Measurements from ENCODE around the gene KLHDC7B. TPM values are rescaled to one million over a fixed set of nuclear protein-coding genes. Genes with fewer than 3 reads are reported as not detected.

Gene KLHDC7B
- total RNA-seq, 1 experiment from 2014 or later = not detected

GRCh38 chr22:50585238-50585637 lies 39.5 kb downstream of the KLHDC7B start:
- peaks cover 11% of the 10 kb centered on the region for H3K27me3 ChIP-seq

GRCh38 chr22:50585781-50586180 lies 40.1 kb downstream of the KLHDC7B start:
- no peaks in the 10 kb centered on the region for H3K36me3 ChIP-seq
- no peak for DNase-seq
- no peaks in the 10 kb centered on the region for H3K9me3 ChIP-seq
- peaks cover 15% of the 10 kb centered on the region for H3K27me3 ChIP-seq
- H3K4me3 ChIP-seq = no peak overlapping the region

More at GRCh38 chr22:50585238-50585637, 39.5 kb downstream of the KLHDC7B start:
- Histone ChIP-seq H3K9me3 (no peaks in the 10 kb centered on the region), H3K4me3 (no peak overlapping the region), H3K36me3 (0 out of 2 replicates have a peak, but pooled peaks cover 3% of the 10 kb centered on the region)
- DNase-seq = no peak

- H3K4me3 ChIP-seq = no peak overlapping the region
- no peak for DNase-seq
- H3K27me3 ChIP-seq = peaks cover 18% of the 10 kb centered on the region
- H3K9me3 ChIP-seq = no peaks in the 10 kb centered on the region
- no peaks in the 10 kb centered on the region for H3K36me3 ChIP-seq
These were observed 40.7 kb downstream of the KLHDC7B start for GRCh38 chr22:50586416-50586815.

GRCh38 chr22:50587407-50587806 lies 41.7 kb downstream of the KLHDC7B start:
- Histone ChIP-seq H3K36me3 (no peaks in the 10 kb centered on the region), H3K9me3 (no peaks in the 10 kb centered on the region), H3K4me3 (no peak overlapping the region), H3K27me3 (peaks cover 19% of the 10 kb centered on the region)
- DNase-seq = no peak

- Histone ChIP-seq H3K36me3 (no peaks in the 10 kb centered on the region), H3K27me3 (peaks cover 12% of the 10 kb centered on the region), H3K9me3 (no peaks in the 10 kb centered on the region), H3K4me3 (no peak overlapping the region)
- no peak for DNase-seq
These were observed 49.5 kb downstream of the KLHDC7B start for GRCh38 chr22:50595189-50595588.

GRCh38 chr22:50597097-50597496 lies 51.4 kb downstream of the KLHDC7B start:
- Histone ChIP-seq H3K4me3 (no peak overlapping the region), H3K36me3 (no peaks in the 10 kb centered on the region), H3K9me3 (no peaks in the 10 kb centered on the region), H3K27me3 (peaks cover 4% of the 10 kb centered on the region; the same call in 1 of the 2 replicates)
- DNase-seq = no peak

GRCh38 chr22:50599816-50600455 lies 54.2 kb downstream of the KLHDC7B start:
- Histone ChIP-seq H3K27me3 (peaks cover 4% of the 10 kb centered on the region; the same call in 1 of the 2 replicates), H3K36me3 (no peaks in the 10 kb centered on the region), H3K4me3 (no peak overlapping the region), H3K9me3 (no peaks in the 10 kb centered on the region)
- DNase-seq = peak; percentile 48

- Histone ChIP-seq H3K27me3 (peaks cover 4% of the 10 kb centered on the region; the same call in 1 of the 2 replicates), H3K4me3 (no peak within 1 kb of the TSS)
- DNase-seq = peak; percentile 35
These were observed 54.8 kb downstream of the KLHDC7B start, which contains the start of gene MAPK8IP2 for GRCh38 chr22:50600538-50600937. Gene MAPK8IP2, plus strand, starts transcription at chr22:50600793. Its CDS starts 26 bp downstream, at chr22:50600819.

More at GRCh38 chr22:50600538-50600937, 54.8 kb downstream of the KLHDC7B start, which contains the start of gene MAPK8IP2:
- Histone ChIP-seq H3K36me3 (no peaks in the 10 kb centered on the region), H3K9me3 (no peaks in the 10 kb centered on the region)

Other genes starting within 250 kb of the KLHDC7B start
- gene PLXNB2, start 238.3 kb upstream of the KLHDC7B start, total RNA-seq (2014; rRNA removed; shearing (Covaris generic); ENCODE audit: low replicate concordance) = 65.6 and 80.7 TPM in 2 replicates
- gene DENND6B, start 218.9 kb upstream of the KLHDC7B start, total RNA-seq (2014; rRNA removed; shearing (Covaris generic); ENCODE audit: low replicate concordance) = 0.15 and 0.46 TPM in 2 replicates
- gene PPP6R2, start 202.6 kb upstream of the KLHDC7B start, total RNA-seq (2014; rRNA removed; shearing (Covaris generic); ENCODE audit: low replicate concordance) = 31.0 and 37.4 TPM in 2 replicates
- gene SBF1, start 70.9 kb upstream of the KLHDC7B start, total RNA-seq (2014; rRNA removed; shearing (Covaris generic); ENCODE audit: low replicate concordance) = 38.7 and 66.1 TPM in 2 replicates
- 2.2 and 6.9 TPM in 2 replicates for gene ADM2, start 64.4 kb upstream of the KLHDC7B start, total RNA-seq (2014; rRNA removed; shearing (Covaris generic); ENCODE audit: low replicate concordance)
- 0.35 TPM in 1 of 2 replicates, not detected in the other for gene MIOX, start 59.0 kb upstream of the KLHDC7B start, total RNA-seq (2014; rRNA removed; shearing (Covaris generic); ENCODE audit: low replicate concordance)
- gene LMF2, start 38.2 kb upstream of the KLHDC7B start, total RNA-seq (2014; rRNA removed; shearing (Covaris generic); ENCODE audit: low replicate concordance) = 23.0 and 30.3 TPM in 2 replicates
- 68.0 and 102 TPM in 2 replicates for gene NCAPH2, start 37.7 kb upstream of the KLHDC7B start, total RNA-seq (2014; rRNA removed; shearing (Covaris generic); ENCODE audit: low replicate concordance)
- gene SCO2, start 20.3 kb upstream of the KLHDC7B start, total RNA-seq (2014; rRNA removed; shearing (Covaris generic); ENCODE audit: low replicate concordance) = 1.2 and 3.2 TPM in 2 replicates
- 22.1 and 22.2 TPM in 2 replicates for gene TYMP, start 15.9 kb upstream of the KLHDC7B start, total RNA-seq (2014; rRNA removed; shearing (Covaris generic); ENCODE audit: low replicate concordance)
- not detected in 2 replicates for gene SYCE3, start 17.0 kb downstream of the KLHDC7B start, total RNA-seq (2014; rRNA removed; shearing (Covaris generic); ENCODE audit: low replicate concordance)
- 4.4 and 9.9 TPM in 2 replicates for gene CPT1B, start 32.5 kb downstream of the KLHDC7B start, total RNA-seq (2014; rRNA removed; shearing (Covaris generic); ENCODE audit: low replicate concordance)
- 1.3 and 5.5 TPM in 2 replicates for gene CHKB, start 37.0 kb downstream of the KLHDC7B start, total RNA-seq (2014; rRNA removed; shearing (Covaris generic); ENCODE audit: low replicate concordance)
- gene MAPK8IP2, start 54.9 kb downstream of the KLHDC7B start, total RNA-seq (2014; rRNA removed; shearing (Covaris generic); ENCODE audit: low replicate concordance) = 2.2 TPM in 1 of 2 replicates, not detected in the other
- 9.8 and 16.0 TPM in 2 replicates for gene ARSA, start 82.3 kb downstream of the KLHDC7B start, total RNA-seq (2014; rRNA removed; shearing (Covaris generic); ENCODE audit: low replicate concordance)
- gene SHANK3, start 126.9 kb downstream of the KLHDC7B start, total RNA-seq (2014; rRNA removed; shearing (Covaris generic); ENCODE audit: low replicate concordance) = 1.3 and 2.6 TPM in 2 replicates
- gene ACR, start 192.3 kb downstream of the KLHDC7B start, total RNA-seq (2014; rRNA removed; shearing (Covaris generic); ENCODE audit: low replicate concordance) = not detected in 2 replicates
- gene RABL2B, start 237.7 kb downstream of the KLHDC7B start, total RNA-seq (2014; rRNA removed; shearing (Covaris generic); ENCODE audit: low replicate concordance) = 6.5 and 11.5 TPM in 2 replicates

Measured in MG63 (cell line).